HEK293T (cell line): ENCODE results near the gene ZBTB4.

Source experiments
- CTCF ChIA-PET: fragments of 350-600 bp; formaldehyde crosslinking; extraction: SDS; loops from one replicate; lab custom pipeline; 2021; ENCODE audit warnings: antibody characterized with exemption, inconsistent platforms; lab: Yijun Ruan, JAX
- POLR2A ChIA-PET: fragments of 350-600 bp; formaldehyde crosslinking; extraction: SDS; loops from one replicate; lab custom pipeline; 2020; ENCODE audit warnings: antibody characterized with exemption, inconsistent platforms; lab: Yijun Ruan, JAX
- DNase-seq: peaks from one replicate; pipeline ENCODE4 v3.0.0; 2012; ENCODE audit warnings: mixed read lengths; ENCODE audit errors: extremely low spot score
- ARNT ChIP-seq: fragments of 450-650 bp; IDR thresholded peaks from 2 replicates; pipeline ENCODE4 v1.6.1; 2017; ENCODE audit warnings: mild to moderate bottlenecking
- BHLHE40 ChIP-seq: fragments of 450-650 bp; IDR thresholded peaks from 2 replicates; pipeline ENCODE4 v1.6.1; 2016; ENCODE audit warnings: mild to moderate bottlenecking, moderate library complexity, borderline replicate concordance
- CTBP1 ChIP-seq: fragments of 450-650 bp; IDR thresholded peaks from 2 replicates; pipeline ENCODE4 v1.6.1; 2016; ENCODE audit warnings: borderline replicate concordance
- ELF4 ChIP-seq: fragments of 450-650 bp; IDR thresholded peaks from 2 replicates; pipeline ENCODE4 v1.6.1; 2017; ENCODE audit warnings: antibody characterized with exemption
- FOXA1 ChIP-seq: fragments of 450-650 bp; IDR thresholded peaks from 2 replicates; pipeline ENCODE4 v1.6.1; 2016; ENCODE audit warnings: mild to moderate bottlenecking
- FOXK2 ChIP-seq: fragments of 450-650 bp; IDR thresholded peaks from 2 replicates; pipeline ENCODE4 v1.6.1; 2016; ENCODE audit warnings: mild to moderate bottlenecking
- FOXM1 ChIP-seq: fragments of 450-650 bp; IDR thresholded peaks from 2 replicates; pipeline ENCODE4 v1.6.1; 2017; ENCODE audit warnings: mild to moderate bottlenecking, borderline replicate concordance
- HDGF ChIP-seq: fragments of 450-650 bp; IDR thresholded peaks from 2 replicates; pipeline ENCODE4 v1.6.1; 2017; ENCODE audit warnings: antibody characterized with exemption, borderline replicate concordance
- L3MBTL2 ChIP-seq: fragments of 450-650 bp; conservative IDR thresholded peaks from 2 replicates; pipeline ENCODE4 v1.6.1; 2016; ENCODE audit warnings: mild to moderate bottlenecking
- LEF1 ChIP-seq: fragments of 450-650 bp; IDR thresholded peaks from 2 replicates; pipeline ENCODE4 v1.6.1; 2017; ENCODE audit warnings: mild to moderate bottlenecking, borderline replicate concordance
- NFRKB ChIP-seq: fragments of 450-650 bp; IDR thresholded peaks from 2 replicates; pipeline ENCODE4 v1.6.1; 2016; ENCODE audit warnings: mild to moderate bottlenecking, moderate library complexity
- SP1 ChIP-seq: fragments of 450-650 bp; IDR thresholded peaks from 2 replicates; pipeline ENCODE4 v1.6.1; 2017
- SUZ12 ChIP-seq: fragments of 450-650 bp; IDR thresholded peaks from 2 replicates; pipeline ENCODE4 v1.6.1; 2016; ENCODE audit warnings: mild to moderate bottlenecking
- TARDBP ChIP-seq: fragments of 450-650 bp; IDR thresholded peaks from 2 replicates; pipeline ENCODE4 v1.6.1; 2016
- ZNF384 ChIP-seq: fragments of 450-650 bp; IDR thresholded peaks from 2 replicates; pipeline ENCODE4 v1.6.1; 2016
- TF ChIP-seq, protein P1 (sequence below): fragments of 450-650 bp; IDR thresholded peaks from 2 replicates; pipeline ENCODE4 v1.6.1; 2016

Gene ZBTB4

GRCh38 chr17:7421186-7421585 lies 58.2 kb downstream of the ZBTB4 start:
- DNase-seq, result no peak
- CTCF ChIA-PET, result no interaction called here
- POLR2A ChIA-PET, result interaction anchor here (1.2 kb wide), 1 partner anchor 17 kb away, joined by 4 read pairs; the partner anchor contains the start of gene TMEM256
- TF ChIP-seq FOXK2 (no peak), NFRKB (no peak), ZNF384 (no peak), ARNT (no peak), TARDBP (no peak), FOXA1 (no peak), SUZ12 (no peak), CTBP1 (no peak), LEF1 (no peak), BHLHE40 (no peak), ELF4 (no peak), FOXM1 (no peak), L3MBTL2 (no peak), SP1 (no peak), HDGF (no peak)
- TF ChIP-seq, protein P1, sequence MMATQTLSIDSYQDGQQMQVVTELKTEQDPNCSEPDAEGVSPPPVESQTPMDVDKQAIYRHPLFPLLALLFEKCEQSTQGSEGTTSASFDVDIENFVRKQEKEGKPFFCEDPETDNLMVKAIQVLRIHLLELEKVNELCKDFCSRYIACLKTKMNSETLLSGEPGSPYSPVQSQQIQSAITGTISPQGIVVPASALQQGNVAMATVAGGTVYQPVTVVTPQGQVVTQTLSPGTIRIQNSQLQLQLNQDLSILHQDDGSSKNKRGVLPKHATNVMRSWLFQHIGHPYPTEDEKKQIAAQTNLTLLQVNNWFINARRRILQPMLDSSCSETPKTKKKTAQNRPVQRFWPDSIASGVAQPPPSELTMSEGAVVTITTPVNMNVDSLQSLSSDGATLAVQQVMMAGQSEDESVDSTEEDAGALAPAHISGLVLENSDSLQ, result no peak

- TF ChIP-seq ARNT (no peak), SP1 (no peak), FOXM1 (no peak), BHLHE40 (no peak), FOXA1 (no peak)
- ChIA-PET CTCF (interaction anchor here (0.9 kb wide), 1 partner anchor 16 kb away, joined by 3 read pairs; no protein-coding TSS in a partner anchor), POLR2A (interaction anchor here (1.2 kb wide), 1 partner anchor 16 kb away, joined by 4 read pairs; the partner anchor contains the start of gene TMEM256)
These were observed 59.4 kb downstream of the ZBTB4 start, which contains the start of gene SPEM1 for GRCh38 chr17:7419819-7420610. TSS of gene SPEM1 (plus strand) at chr17:7420324. CDS start at chr17:7420385, 61 bp downstream.

DNA sequence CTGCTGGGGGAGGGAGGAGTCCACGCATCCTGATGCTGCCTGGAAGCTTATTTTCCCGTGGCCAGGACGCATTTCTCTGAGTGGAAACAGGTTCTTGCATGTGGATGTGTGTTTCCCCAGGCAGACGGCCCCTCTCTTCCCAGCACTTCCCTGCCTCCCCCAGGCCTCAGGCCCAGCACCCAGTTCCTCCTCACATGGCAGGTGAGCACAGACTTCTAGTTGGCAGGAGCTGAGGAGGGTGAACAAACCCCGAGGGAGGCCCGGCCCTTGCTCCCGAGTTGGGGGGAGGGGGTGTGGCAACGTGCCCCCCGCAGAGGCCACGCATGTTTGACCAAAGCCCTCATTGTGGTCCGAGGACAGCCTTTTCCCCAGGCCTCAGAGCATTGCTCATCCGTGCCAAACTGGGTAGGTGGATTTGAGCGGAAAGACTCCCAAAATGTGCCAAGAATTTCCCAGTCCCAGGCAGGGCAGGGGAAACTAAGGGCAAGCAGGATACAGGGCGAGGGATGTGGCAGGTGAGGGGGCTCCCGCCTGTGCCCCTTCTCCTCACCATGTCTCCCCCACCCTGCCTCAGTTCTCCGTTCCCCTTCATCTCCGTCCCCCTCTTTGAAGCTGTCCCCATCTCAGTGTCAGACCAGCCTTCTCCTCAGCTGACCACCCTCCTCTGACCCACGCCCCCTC lies 60.8 kb downstream of the ZBTB4 start:
- ChIA-PET POLR2A (interaction anchor here (1.1 kb wide), 1 partner anchor 14 kb away, joined by 4 read pairs; the partner anchor contains the start of gene TMEM256), CTCF (interaction anchor here (0.9 kb wide), 1 partner anchor 18 kb away, joined by 3 read pairs; no protein-coding TSS in a partner anchor)
- no peak for DNase-seq
- TF ChIP-seq FOXA1, result no peak
- no peak for TF ChIP-seq BHLHE40
- TF ChIP-seq NFRKB, result no peak
- TF ChIP-seq FOXM1, result no peak

More at GRCh38 chr17:7419819-7420610, 59.4 kb downstream of the ZBTB4 start, which contains the start of gene SPEM1:
- no peak for DNase-seq

DNA sequence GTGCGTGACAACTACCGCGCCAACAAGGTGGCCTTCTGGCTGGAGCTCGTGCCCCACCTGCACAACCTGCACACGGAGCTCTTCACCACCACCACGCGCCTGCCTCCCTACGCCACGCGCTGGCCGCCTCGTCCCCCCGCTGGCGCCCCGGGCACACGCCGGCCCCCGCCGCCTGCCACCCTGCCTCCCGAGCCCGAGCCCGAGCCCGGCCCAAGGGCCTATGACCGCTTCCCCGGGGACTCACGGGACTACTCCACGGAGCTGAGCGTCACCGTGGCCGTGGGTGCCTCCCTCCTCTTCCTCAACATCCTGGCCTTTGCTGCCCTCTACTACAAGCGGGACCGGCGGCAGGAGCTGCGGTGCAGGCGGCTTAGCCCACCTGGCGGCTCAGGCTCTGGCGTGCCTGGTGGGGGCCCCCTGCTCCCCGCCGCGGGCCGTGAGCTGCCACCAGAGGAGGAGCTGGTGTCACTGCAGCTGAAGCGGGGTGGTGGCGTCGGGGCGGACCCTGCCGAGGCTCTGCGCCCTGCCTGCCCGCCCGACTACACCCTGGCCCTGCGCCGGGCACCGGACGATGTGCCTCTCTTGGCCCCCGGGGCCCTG lies 62.3 kb downstream of the ZBTB4 start:
- TF ChIP-seq SP1 (no peak), FOXM1 (no peak), CTBP1 (no peak), ZNF384 (no peak)
- TF ChIP-seq, protein P1, result no peak
- ChIA-PET POLR2A (no interaction called here), CTCF (no interaction called here)
- no peak for DNase-seq

DNA sequence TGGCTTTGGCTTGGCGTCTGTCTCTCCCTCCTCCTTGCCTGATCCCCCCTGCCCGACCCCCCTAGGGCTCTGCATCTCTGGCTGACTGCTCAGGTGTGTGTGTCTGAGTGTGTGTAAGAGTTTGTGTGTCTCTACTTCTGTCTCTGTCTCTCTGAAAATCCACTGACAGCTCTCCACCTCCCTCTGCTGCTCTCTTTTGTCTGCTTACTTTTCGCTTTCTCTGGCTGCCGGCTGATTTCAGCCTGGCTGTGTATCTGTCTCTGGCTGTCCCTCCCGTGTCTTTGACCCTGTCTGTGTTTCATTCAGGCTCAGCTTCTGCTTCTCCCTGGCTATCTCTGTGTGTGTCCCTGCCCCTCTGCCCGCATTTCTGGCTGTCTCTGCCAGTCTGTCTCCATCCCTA lies 63.1 kb downstream of the ZBTB4 start:
- ChIA-PET POLR2A (no interaction called here), CTCF (no interaction called here)
- TF ChIP-seq FOXM1, result no peak
- TF ChIP-seq L3MBTL2, result no peak
- no peak for TF ChIP-seq SP1
- no peak for TF ChIP-seq ZNF384
- no peak for TF ChIP-seq NFRKB
- no peak for TF ChIP-seq HDGF
- no peak for TF ChIP-seq TARDBP
- TF ChIP-seq, protein P1, result no peak
- no peak for TF ChIP-seq CTBP1
- TF ChIP-seq ELF4, result no peak
- TF ChIP-seq ARNT, result no peak
- TF ChIP-seq FOXA1, result no peak
- TF ChIP-seq SUZ12, result no peak
- TF ChIP-seq LEF1, result no peak
- no peak for TF ChIP-seq FOXK2
- TF ChIP-seq BHLHE40, result no peak
- no peak for DNase-seq

- ChIA-PET CTCF (no interaction called here), POLR2A (no interaction called here)
- TF ChIP-seq, protein P1, result no peak
- no peak for TF ChIP-seq ARNT
- no peak for TF ChIP-seq NFRKB
- no peak for TF ChIP-seq SP1
- TF ChIP-seq CTBP1, result no peak
- TF ChIP-seq ZNF384, result no peak
- TF ChIP-seq LEF1, result no peak
- no peak for TF ChIP-seq ELF4
- TF ChIP-seq SUZ12, result no peak
- TF ChIP-seq FOXA1, result no peak
- no peak for TF ChIP-seq BHLHE40
- no peak for TF ChIP-seq HDGF
- TF ChIP-seq FOXK2, result no peak
- TF ChIP-seq FOXM1, result no peak
- TF ChIP-seq TARDBP, result no peak
- TF ChIP-seq L3MBTL2, result no peak
- no peak for DNase-seq
These were observed 63.6 kb downstream of the ZBTB4 start for GRCh38 chr17:7415784-7416183.
